ENCODE results near the gene GPR143. TPM values are rescaled to one million over a fixed set of nuclear protein-coding genes. Genes with fewer than 3 reads are reported as not detected.

Gene GPR143
- total and polyA plus RNA-seq, 2 donors (not counting 3 experiments of a cell fraction or from before 2014, with no cell fraction given), result 9.3 to 17.7 TPM

- H3K27ac ChIP-seq (ENCODE audit: insufficient read depth, low read depth, low read length), result no peak overlapping the region
- ChIA-PET CTCF (interaction anchor here (1.0 kb wide), 1 partner anchor 890 kb away, joined by 3 read pairs; no protein-coding TSS in a partner anchor), POLR2A (no interaction called here)
- intact Hi-C loops (cut with micrococcal nuclease) (loop anchor here (5.0 to 10.0 kb wide), 4 partner anchors 80 to 963 kb away; partner anchors contain the start of gene SHROOM2), dilution Hi-C loops (cut with MboI; ENCODE audit: extremely low pct_ligation_motif_present, low sequenced_read_pairs) (no loop called here)
- no peaks in the 10 kb centered on the region for H3K79me2 ChIP-seq (ENCODE audit: control insufficient read depth, insufficient read depth, low read length)
- DNase-seq (ENCODE audit: low read depth, low spot score) (no peak), FAIRE-seq (no peak)
- H3K27me3 ChIP-seq (ENCODE audit: control insufficient read depth in 2 of 2, insufficient read depth in 2 of 2, low read length in 2 of 2), result no peaks in the 10 kb centered on the region
- no peaks in the 10 kb centered on the region for H3K9me3 ChIP-seq (replicated peaks; ENCODE audit: control insufficient read depth, insufficient read depth, low read length)
- no peaks in the 10 kb centered on the region for H3K4me1 ChIP-seq (ENCODE audit: control insufficient read depth, extremely low read depth, insufficient read depth, low read length)
- H2AFZ ChIP-seq (ENCODE audit: low read depth, low read length), result no peak overlapping the region
- BruUV-seq (replicated peaks), result no TSS peak
- peaks cover 0 to 6% of the 10 kb centered on the region in 2 experiments for H3K36me3 ChIP-seq (ENCODE audit: control insufficient read depth in 2 of 2, extremely low read depth in 1 of 2, insufficient read depth in 2 of 2, low read length in 2 of 2)
- no peak overlapping the region for H3K4me3 ChIP-seq (replicated peaks in 1 of 3; ENCODE audit: insufficient read depth in 1 of 3, low read depth in 1 of 3, low read length in 3 of 3)
- H3K9me1 ChIP-seq (replicated peaks; ENCODE audit: control insufficient read depth, extremely low read depth, insufficient read depth, low read length), result no peaks in the 10 kb centered on the region
- no peak for TF ChIP-seq CTCF (IDR thresholded peaks at IDR 0.05; ENCODE audit: extremely low read depth in 1 of 2, insufficient read depth in 1 of 2, low read depth in 1 of 2, low read length in 2 of 2)
- no peak for TF ChIP-seq POLR2A (IDR thresholded peaks at IDR 0.05; ENCODE audit: low read depth, low read length)
- TF ChIP-seq FOS (IDR thresholded peaks at IDR 0.05; ENCODE audit: borderline replicate concordance, insufficient read depth, low read length), result no peak
- no peak for TF ChIP-seq MYC (IDR thresholded peaks at IDR 0.05; ENCODE audit: low read depth, low read length)
- H4K20me1 ChIP-seq (replicated peaks; ENCODE audit: control insufficient read depth, extremely low read depth, insufficient read depth, low read length), result no peaks in the 10 kb centered on the region
- H3K9ac ChIP-seq (replicated peaks; ENCODE audit: extremely low read depth, insufficient read depth, low read length), result no peak overlapping the region
- no peak overlapping the region for H3K4me2 ChIP-seq (ENCODE audit: insufficient read depth, low read length)
Measured at GRCh38 chrX:9707306-9708033, 58.2 kb downstream of the GPR143 start.

GRCh38 chrX:9706421-9706820 lies 59.2 kb downstream of the GPR143 start:
- BruUV-seq (replicated peaks), result no TSS peak

More at GRCh38 chrX:9706421-9706820, 59.2 kb downstream of the GPR143 start:
- Histone ChIP-seq H2AFZ (ENCODE audit: low read depth, low read length) (no peak overlapping the region), H3K27ac (ENCODE audit: insufficient read depth, low read depth, low read length) (no peak overlapping the region), H4K20me1 (replicated peaks; ENCODE audit: control insufficient read depth, extremely low read depth, insufficient read depth, low read length) (no peaks in the 10 kb centered on the region), H3K36me3 (ENCODE audit: control insufficient read depth in 2 of 2, extremely low read depth in 1 of 2, insufficient read depth in 2 of 2, low read length in 2 of 2) (no peaks in the 10 kb centered on the region), H3K4me2 (ENCODE audit: insufficient read depth, low read length) (no peak overlapping the region), H3K4me1 (ENCODE audit: control insufficient read depth, extremely low read depth, insufficient read depth, low read length) (no peaks in the 10 kb centered on the region), H3K79me2 (ENCODE audit: control insufficient read depth, insufficient read depth, low read length) (no peaks in the 10 kb centered on the region), H3K9ac (replicated peaks; ENCODE audit: extremely low read depth, insufficient read depth, low read length) (no peak overlapping the region), H3K27me3 (ENCODE audit: control insufficient read depth in 2 of 2, insufficient read depth in 2 of 2, low read length in 2 of 2) (no peaks in the 10 kb centered on the region), H3K9me3 (replicated peaks; ENCODE audit: control insufficient read depth, insufficient read depth, low read length) (no peaks in the 10 kb centered on the region), H3K4me3 (replicated peaks in 1 of 3; ENCODE audit: insufficient read depth in 1 of 3, low read depth in 1 of 3, low read length in 3 of 3) (no peak overlapping the region), H3K9me1 (replicated peaks; ENCODE audit: control insufficient read depth, extremely low read depth, insufficient read depth, low read length) (no peaks in the 10 kb centered on the region)
- ChIA-PET POLR2A (no interaction called here), CTCF (no interaction called here)
- FAIRE-seq, result no peak
- intact Hi-C loops (cut with micrococcal nuclease) (loop anchor here (5.0 to 10.0 kb wide), 4 partner anchors 81 to 962 kb away; partner anchors contain the start of gene SHROOM2), dilution Hi-C loops (cut with MboI; ENCODE audit: extremely low pct_ligation_motif_present, low sequenced_read_pairs) (no loop called here)
- DNase-seq (ENCODE audit: low read depth, low spot score), result no peak
- TF ChIP-seq, protein P1, sequence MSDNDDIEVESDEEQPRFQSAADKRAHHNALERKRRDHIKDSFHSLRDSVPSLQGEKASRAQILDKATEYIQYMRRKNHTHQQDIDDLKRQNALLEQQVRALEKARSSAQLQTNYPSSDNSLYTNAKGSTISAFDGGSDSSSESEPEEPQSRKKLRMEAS (IDR thresholded peaks at IDR 0.05; ENCODE audit: insufficient read depth, insufficient read length), result no peak
- no peak for TF ChIP-seq POLR2AphosphoS5 (IDR thresholded peaks at IDR 0.05; ENCODE audit: insufficient read depth, low read depth, low read length)
- TF ChIP-seq CTCF (IDR thresholded peaks at IDR 0.05; ENCODE audit: extremely low read depth in 1 of 2, insufficient read depth in 1 of 2, low read depth in 1 of 2, low read length in 2 of 2), result no peak
- no peak for TF ChIP-seq EZH2 (IDR thresholded peaks at IDR 0.05; ENCODE audit: borderline replicate concordance, low read depth, low read length, severe bottlenecking)
- no peak for TF ChIP-seq MYC (IDR thresholded peaks at IDR 0.05; ENCODE audit: low read depth, low read length)
- TF ChIP-seq JUN (IDR thresholded peaks at IDR 0.05; ENCODE audit: borderline replicate concordance, insufficient read depth, insufficient read length, low read depth), result no peak
- no peak for TF ChIP-seq POLR2A (IDR thresholded peaks at IDR 0.05; ENCODE audit: low read depth, low read length)
- no peak for TF ChIP-seq GATA2 (IDR thresholded peaks at IDR 0.05; ENCODE audit: insufficient read depth, insufficient read length, low read depth, low read length)
- TF ChIP-seq FOS (IDR thresholded peaks at IDR 0.05; ENCODE audit: borderline replicate concordance, insufficient read depth, low read length), result no peak
